Measurements from ENCODE around the gene KCNAB1.
"Not testable (repeated sequence)": the region's sequence is repeated elsewhere in the genome, so short reads cannot be mapped to it uniquely, and the experiment has no call there.

KCNAB1 gene

GRCh38 chr3:156120528-156121251 is at the start of gene KCNAB1:
Gene KCNAB1, plus strand, starts transcription at chr3:156120578.
- DNase-seq, result no peak

DNA sequence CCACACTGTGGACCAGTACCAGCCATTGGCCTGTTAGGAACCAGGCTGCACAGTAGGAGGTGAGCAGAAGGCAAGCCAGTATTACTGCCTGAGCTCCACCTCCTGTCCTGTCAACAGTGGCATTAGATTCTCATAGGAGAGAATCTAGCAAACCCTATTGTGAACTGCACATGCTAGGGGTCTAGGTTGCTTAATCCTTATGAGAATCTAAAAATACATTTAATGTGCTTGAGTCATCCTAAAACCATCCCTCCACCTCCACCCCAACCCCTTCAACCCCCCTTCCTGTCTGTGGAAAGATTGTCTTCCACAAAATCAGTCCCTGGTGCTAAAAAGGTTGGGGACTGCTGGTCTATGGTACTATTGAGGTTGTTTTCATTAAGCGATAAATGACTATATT is 49.3 kb upstream of the KCNAB1 start:
- no peak for DNase-seq

DNA sequence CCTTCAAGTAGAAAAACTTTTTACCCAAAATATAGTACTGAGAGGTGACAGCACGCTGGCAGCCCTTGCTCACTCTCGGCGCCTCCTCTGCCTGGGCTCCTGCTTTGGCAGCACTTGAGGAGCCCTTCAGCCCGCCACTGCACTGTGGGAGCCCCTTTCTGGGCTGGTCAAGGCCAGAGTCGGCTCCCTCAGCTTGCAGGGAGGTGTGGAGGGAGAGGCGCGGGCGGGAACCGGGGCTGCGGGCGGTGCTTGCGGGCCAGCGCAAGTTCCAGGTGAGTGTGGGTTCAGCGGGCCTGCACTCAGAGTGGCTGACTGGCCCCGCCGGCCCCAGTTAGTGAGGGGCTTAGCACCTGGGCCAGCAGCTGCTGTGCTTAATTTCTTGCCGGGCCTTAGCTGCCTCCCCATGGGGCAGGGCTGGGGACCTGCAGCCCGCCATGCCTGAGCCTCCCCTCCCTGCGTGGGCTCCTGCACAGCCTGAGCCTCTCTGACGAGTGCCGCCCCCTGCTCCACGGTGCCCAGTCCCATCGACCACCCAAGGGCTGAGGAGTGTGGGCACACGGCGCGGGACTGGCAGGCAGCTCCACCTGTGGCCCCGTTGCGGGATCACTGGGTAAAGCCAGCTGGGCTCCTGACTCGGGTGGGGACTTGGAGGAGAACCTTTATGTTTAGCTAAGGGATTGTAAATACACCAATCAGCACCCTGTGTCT is 47.3 kb upstream of the KCNAB1 start:
- DNase-seq, result not testable (repeated sequence)

- DNase-seq, result no peak
These were observed 30.3 kb upstream of the KCNAB1 start for GRCh38 chr3:156090126-156090525.

- no peak for DNase-seq
These were observed 26.4 kb upstream of the KCNAB1 start for GRCh38 chr3:156093964-156094363.

- DNase-seq, result no peak
These were observed 26.0 kb upstream of the KCNAB1 start for GRCh38 chr3:156094391-156094790.

DNA sequence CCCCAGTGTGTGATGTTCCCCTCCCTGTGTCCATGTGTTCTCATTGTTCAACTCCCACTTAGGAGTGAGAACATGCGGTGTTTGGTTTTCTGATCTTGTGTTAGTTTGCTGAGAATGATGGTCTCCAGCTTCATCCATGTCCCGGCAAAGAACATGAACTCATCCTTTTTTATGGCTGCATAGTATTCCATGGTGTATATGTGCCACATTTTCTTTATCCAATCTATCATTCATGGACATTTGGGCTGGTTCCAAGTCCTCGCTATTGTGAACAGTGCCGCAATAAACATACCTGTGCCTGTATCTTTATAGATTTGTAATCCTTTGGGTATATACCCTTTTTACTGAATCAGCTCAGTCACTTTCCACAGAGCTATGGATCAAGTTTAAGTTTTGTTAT is 24.7 kb upstream of the KCNAB1 start:
- not testable (repeated sequence) for DNase-seq

DNA sequence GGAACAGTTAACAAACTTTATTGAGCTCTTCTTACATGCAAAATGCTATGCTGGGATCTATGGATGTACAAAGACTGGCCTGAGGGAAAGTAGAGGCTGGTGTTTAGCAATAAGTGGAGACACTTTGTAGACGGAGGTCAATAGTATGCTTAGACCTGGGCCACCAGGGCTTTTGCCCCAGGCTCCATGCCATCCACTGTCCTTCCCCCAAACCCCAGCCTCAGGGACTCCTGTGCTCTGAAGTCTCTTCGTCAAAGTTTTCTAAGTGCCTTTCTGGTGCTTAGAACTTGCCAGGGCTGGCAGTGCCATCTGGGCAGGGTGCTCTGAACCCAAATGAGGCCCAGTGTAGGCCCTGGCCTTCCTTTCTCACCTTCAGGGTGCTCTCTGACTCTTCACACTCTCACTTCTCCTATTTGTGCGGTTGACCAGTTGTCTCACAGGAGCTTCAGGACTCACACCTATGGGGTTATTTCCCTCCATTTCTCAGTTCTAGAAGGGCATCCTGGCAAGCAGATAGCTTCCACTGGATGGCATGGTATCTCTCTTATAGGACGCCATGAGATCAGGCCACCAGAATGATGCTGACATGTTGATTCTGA is 21.8 kb upstream of the KCNAB1 start:
- DNase-seq, result no peak

- DNase-seq, result not testable (repeated sequence)
These were observed 21.0 kb upstream of the KCNAB1 start for GRCh38 chr3:156099348-156099747.

DNA sequence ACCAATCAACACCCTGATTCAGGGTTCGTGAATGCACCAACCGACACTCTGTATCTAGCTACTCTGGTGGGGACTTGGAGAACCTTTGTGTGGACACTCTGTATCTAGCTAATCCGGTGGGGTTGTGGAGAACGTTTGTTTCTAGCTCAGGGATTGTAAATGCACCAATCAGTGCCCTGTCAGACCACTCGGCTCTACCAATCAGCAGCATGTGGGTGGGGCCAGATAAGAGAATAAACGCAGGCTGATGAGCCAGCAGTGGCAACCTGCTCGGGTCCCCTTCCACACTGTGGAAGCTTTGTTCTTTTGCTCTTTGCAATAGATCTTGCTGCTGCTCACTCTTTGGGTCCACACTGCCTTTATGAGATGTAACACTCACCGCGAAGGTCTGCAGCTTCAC is 20.4 kb upstream of the KCNAB1 start:
- DNase-seq, result not testable (repeated sequence)

- DNase-seq, result no peak
These were observed 18.0 kb upstream of the KCNAB1 start for GRCh38 chr3:156102267-156102931.

- DNase-seq, result no peak
These were observed 13.5 kb upstream of the KCNAB1 start for GRCh38 chr3:156106721-156107373.

GRCh38 chr3:156107504-156107903 is 12.9 kb upstream of the KCNAB1 start:
- no peak for DNase-seq

GRCh38 chr3:156108616-156109015 is 11.8 kb upstream of the KCNAB1 start:
- no peak for DNase-seq

DNA sequence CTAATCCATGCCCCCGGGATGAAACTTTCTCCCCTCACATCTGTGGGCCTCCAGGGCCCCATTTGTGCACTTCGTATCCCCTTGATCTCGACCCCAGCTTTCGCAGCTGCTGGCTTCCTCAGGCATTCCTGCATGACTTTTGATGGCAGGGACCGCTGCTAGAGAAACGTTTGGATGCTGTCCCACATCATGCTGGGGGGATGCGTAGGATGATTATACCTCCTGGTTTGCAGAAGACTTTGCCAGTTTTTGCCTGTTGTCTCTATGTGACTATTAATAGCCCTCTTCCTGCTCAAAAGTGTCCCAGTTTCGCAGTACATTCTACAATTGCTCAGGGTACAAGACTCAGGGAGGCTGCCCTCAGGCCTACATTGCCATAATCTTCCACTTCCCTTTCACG is 10.4 kb upstream of the KCNAB1 start:
- no peak for DNase-seq

DNA sequence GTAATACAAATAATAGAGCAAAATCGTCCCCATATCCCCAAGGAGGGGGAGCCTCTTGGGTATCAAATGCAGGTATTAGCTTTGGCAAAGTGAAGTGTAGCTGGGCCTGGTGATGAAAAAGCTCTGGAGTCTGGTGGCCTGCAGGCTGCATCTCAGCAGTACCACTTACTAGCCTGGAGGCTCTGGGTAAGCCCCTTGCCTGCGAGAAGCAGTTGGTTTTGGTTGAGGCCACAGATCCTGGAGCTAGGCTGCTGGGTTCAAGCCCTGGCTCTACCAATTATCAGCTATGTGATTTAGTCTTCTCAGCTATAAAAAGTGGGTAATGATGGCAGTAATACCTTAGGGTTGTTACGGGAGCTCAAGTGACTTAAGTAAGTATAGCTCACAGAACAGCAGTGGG is 6.1 kb downstream of the KCNAB1 start:
- no peak for DNase-seq

DNA sequence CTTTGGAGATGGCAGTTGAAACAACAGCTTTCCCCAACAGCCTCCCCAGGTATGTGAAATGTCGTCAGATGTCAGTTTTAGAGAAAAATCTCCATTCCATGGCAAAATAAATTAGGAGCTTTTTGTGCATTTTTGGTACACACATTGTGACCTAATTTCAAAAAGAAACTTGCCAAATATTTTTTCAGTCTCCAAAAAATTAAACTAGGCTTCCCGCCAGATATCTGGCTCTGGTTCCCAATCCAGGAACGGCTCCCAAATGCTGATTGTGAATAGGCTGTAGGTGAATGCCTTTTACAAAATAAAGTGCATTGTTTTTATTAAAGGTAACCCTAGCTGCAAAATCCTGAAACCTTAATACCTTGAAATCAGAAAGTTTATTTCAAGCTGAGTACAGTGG is 10.9 kb downstream of the KCNAB1 start:
- DNase-seq, result no peak

- DNase-seq, result no peak
These were observed 11.4 kb downstream of the KCNAB1 start for GRCh38 chr3:156131799-156132198.

DNA sequence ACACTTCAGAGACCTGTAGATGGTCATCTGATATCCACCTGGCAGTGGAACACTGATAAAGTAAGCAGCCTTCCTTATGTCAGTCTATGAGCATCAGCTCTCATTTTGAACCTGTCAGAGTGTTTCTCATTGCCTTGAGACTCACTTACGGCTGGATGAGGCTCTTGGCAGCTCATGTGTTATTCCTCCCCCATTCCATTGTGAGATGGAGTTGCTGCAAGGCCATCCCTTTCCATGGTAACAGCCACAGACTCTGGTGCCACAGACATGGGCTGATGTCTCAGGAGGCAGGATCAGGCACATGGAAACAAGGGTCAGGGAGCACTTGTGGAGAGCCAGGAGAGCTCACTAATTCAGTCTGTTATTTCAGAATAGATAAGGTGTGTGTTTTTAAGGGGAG is 11.9 kb downstream of the KCNAB1 start:
- DNase-seq, result no peak

- no peak for DNase-seq
These were observed 12.7 kb downstream of the KCNAB1 start for GRCh38 chr3:156133076-156133475.

DNA sequence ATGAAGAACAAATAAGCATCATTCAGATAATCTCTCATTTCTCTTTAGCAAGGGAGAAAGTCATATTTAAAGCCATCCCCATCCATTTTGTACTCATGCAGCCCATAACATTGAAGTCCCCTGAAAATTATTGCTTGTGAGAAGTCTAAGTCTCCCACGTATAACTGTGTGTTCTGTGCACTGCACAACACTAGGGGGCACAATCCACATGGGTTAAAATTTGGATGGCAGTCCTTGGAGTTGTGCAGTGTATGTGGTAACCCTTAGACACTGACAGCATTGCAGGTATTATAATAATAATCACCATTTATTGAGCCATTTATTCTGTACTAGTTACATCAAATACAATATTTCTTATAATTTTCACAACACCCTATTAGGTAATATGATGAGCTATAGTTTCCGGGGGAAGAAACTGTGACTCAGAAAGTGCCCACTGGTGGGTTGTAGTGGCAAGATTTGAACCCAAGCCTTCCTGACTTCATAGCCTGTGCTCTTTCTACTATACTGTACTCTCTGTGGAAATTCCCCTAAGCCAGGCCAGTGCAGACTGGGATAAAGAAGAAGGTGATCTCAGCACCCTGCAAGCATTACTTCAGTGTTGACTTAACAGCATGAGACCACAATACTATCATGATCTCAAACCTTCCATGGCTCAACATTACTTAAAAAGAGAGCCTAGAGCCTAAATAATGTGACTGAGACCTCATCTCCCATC is 15.7 kb downstream of the KCNAB1 start:
- DNase-seq, result no peak

DNA sequence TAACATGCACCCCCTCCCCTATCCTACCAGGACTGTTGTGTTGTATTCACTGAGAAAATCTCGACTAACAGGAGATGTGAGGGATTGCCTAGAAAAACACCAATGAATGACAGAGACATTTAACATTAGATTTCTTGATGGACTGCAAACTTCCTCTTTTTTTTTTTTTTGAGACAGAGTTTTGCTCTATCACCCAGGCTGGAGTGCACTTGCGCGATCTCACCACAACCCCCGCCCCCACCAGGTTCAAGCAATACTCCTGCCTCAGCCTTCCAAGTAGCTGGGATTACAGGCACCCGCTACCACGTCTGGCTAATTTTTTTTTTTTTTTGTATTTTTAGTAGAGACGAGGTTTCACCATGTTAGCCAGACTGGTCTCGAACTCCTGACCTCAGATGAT is 17.0 kb downstream of the KCNAB1 start:
- DNase-seq, result not testable (repeated sequence)

Measured in hematopoietic multipotent progenitor cell treated with erythropoietin and hydrocortisone succinate and interleukin-3 and kit ligand, for 8 days (in vitro differentiated cells).